HL-60 (cell line): ENCODE data around the gene PRICKLE4.
A peak's percentile ranks its signal among the peaks of the same experiment; 100 is the strongest.

Experiments
- GABPA ChIP-seq: IDR thresholded peaks from 2 replicates; pipeline ENCODE4 v1.6.1; 2012; ENCODE audit warnings: low read depth
- POLR2AphosphoS5 ChIP-seq: IDR thresholded peaks from 2 replicates; pipeline ENCODE4 v1.6.1; 2012; ENCODE audit warnings: low read depth
- TF ChIP-seq, protein P1 (sequence below): IDR thresholded peaks from one replicate; pipeline ENCODE4 v1.5.1; 2011; ENCODE audit warnings: low read length, control low read depth, inconsistent platforms; ENCODE audit not compliant: insufficient read depth
- TF ChIP-seq, protein P2 (sequence below): IDR thresholded peaks from 2 replicates; pipeline ENCODE4 v1.6.1; 2012; ENCODE audit warnings: low read depth; ENCODE audit not compliant: insufficient replicate concordance

DNA sequence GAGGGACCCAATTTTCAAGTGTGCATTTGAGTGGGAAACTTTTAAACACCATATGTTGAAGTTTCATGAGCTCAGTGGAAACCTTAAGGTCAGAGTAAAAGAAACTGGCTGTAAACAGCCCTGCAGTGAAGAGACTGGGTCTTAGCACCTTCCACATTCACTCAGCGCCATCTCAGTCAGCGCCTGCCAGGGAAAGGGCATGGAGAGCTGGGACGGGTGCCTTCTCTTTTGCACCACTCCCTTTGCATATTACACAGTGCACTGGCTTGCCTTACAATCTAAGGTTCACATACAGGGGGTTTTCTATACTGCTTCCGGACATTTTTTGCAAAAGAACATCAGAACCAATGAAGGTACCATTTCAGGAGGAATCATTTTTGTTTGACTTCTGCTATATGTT is 11.4 kb downstream of the PRICKLE4 start:
- TF ChIP-seq, protein P1, sequence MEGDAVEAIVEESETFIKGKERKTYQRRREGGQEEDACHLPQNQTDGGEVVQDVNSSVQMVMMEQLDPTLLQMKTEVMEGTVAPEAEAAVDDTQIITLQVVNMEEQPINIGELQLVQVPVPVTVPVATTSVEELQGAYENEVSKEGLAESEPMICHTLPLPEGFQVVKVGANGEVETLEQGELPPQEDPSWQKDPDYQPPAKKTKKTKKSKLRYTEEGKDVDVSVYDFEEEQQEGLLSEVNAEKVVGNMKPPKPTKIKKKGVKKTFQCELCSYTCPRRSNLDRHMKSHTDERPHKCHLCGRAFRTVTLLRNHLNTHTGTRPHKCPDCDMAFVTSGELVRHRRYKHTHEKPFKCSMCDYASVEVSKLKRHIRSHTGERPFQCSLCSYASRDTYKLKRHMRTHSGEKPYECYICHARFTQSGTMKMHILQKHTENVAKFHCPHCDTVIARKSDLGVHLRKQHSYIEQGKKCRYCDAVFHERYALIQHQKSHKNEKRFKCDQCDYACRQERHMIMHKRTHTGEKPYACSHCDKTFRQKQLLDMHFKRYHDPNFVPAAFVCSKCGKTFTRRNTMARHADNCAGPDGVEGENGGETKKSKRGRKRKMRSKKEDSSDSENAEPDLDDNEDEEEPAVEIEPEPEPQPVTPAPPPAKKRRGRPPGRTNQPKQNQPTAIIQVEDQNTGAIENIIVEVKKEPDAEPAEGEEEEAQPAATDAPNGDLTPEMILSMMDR: no peak
- TF ChIP-seq POLR2AphosphoS5 (0 out of 2 replicates have a peak, but pooled peaks have one; percentile 12), GABPA (no peak)
- TF ChIP-seq, protein P2, sequence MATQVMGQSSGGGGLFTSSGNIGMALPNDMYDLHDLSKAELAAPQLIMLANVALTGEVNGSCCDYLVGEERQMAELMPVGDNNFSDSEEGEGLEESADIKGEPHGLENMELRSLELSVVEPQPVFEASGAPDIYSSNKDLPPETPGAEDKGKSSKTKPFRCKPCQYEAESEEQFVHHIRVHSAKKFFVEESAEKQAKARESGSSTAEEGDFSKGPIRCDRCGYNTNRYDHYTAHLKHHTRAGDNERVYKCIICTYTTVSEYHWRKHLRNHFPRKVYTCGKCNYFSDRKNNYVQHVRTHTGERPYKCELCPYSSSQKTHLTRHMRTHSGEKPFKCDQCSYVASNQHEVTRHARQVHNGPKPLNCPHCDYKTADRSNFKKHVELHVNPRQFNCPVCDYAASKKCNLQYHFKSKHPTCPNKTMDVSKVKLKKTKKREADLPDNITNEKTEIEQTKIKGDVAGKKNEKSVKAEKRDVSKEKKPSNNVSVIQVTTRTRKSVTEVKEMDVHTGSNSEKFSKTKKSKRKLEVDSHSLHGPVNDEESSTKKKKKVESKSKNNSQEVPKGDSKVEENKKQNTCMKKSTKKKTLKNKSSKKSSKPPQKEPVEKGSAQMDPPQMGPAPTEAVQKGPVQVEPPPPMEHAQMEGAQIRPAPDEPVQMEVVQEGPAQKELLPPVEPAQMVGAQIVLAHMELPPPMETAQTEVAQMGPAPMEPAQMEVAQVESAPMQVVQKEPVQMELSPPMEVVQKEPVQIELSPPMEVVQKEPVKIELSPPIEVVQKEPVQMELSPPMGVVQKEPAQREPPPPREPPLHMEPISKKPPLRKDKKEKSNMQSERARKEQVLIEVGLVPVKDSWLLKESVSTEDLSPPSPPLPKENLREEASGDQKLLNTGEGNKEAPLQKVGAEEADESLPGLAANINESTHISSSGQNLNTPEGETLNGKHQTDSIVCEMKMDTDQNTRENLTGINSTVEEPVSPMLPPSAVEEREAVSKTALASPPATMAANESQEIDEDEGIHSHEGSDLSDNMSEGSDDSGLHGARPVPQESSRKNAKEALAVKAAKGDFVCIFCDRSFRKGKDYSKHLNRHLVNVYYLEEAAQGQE: no peak
